NB4 (cell line): ENCODE data around the gene LMO7.

Source experiments
- CTCF ChIP-seq: IDR thresholded peaks from one replicate; pipeline ENCODE4 v1.5.1; 2012; ENCODE audit warnings: low read depth, low read length
- POLR2A ChIP-seq: IDR thresholded peaks from 2 replicates; pipeline ENCODE4 v1.6.1; 2011; ENCODE audit warnings: mild to moderate bottlenecking; ENCODE audit not compliant: insufficient read length; ENCODE audit errors: extremely low read depth

GRCh38 chr13:75700552-75700951 lies 64.4 kb downstream of the LMO7 start:
- no peak for TF ChIP-seq CTCF
- no peak for TF ChIP-seq POLR2A
